Amygdala (tissue), 56 donors: Measurements from ENCODE around the gene TSPAN19.
A peak's percentile ranks its signal among the peaks of the same experiment; 100 is the strongest.
"Not testable (repeated sequence)": the region's sequence is repeated elsewhere in the genome, so short reads cannot be mapped to it uniquely, and the experiment has no call there.

Source experiments
- DNase-seq, 56 donors: peaks; one replicate each; lab custom pipeline; 2025; lab: John Stamatoyannopoulos, UW

Gene TSPAN19

GRCh38 chr12:85036234-85036707 is at the start of gene TSPAN19, which contains the start of gene LRRIQ1:
Gene TSPAN19, minus strand, starts transcription at chr12:85036277. Its CDS starts 6,331 bp downstream, at chr12:85029946.
Gene LRRIQ1, plus strand, starts transcription at chr12:85036351. Its CDS starts 1,826 bp downstream, at chr12:85038177.
- DNase-seq = peak in 55 of 56 donors; percentile 4 to 85 (median 50)

- no peak for DNase-seq
Measured at GRCh38 chr12:85085066-85085465, 49.0 kb upstream of the TSPAN19 start.

GRCh38 chr12:85076688-85077430 is 40.8 kb upstream of the TSPAN19 start:
- DNase-seq = peak in 1 of 56 donors; percentile 2

- no peak for DNase-seq
Measured at GRCh38 chr12:85072826-85073225, 36.7 kb upstream of the TSPAN19 start.

- DNase-seq = no peak
Measured at GRCh38 chr12:85065837-85066482, 29.9 kb upstream of the TSPAN19 start.

- DNase-seq = no peak
Measured at GRCh38 chr12:85060916-85061315, 24.8 kb upstream of the TSPAN19 start.

- DNase-seq = no peak
Measured at GRCh38 chr12:85059594-85059993, 23.5 kb upstream of the TSPAN19 start.

- DNase-seq = no peak
Measured at GRCh38 chr12:85058339-85058738, 22.3 kb upstream of the TSPAN19 start.

- DNase-seq = peak in 4 of 56 donors; percentile 3 to 30 (median 19)
Measured at GRCh38 chr12:85057370-85057963, 21.4 kb upstream of the TSPAN19 start.

- DNase-seq = no peak
Measured at GRCh38 chr12:85043829-85044228, 7.8 kb upstream of the TSPAN19 start.

- no peak for DNase-seq
Measured at GRCh38 chr12:85041395-85041794, 5.3 kb upstream of the TSPAN19 start.

GRCh38 chr12:85036733-85037132 is 656 bp upstream of the TSPAN19 start:
- no peak for DNase-seq

GRCh38 chr12:85029456-85029855 is 6.6 kb downstream of the TSPAN19 start:
- DNase-seq = peak in 1 of 56 donors; percentile 54

- no peak for DNase-seq
Measured at GRCh38 chr12:85018098-85018497, 18.0 kb downstream of the TSPAN19 start.

- no peak for DNase-seq
Measured at GRCh38 chr12:85017618-85018017, 18.5 kb downstream of the TSPAN19 start.

- no peak for DNase-seq
Measured at GRCh38 chr12:85017133-85017532, 18.9 kb downstream of the TSPAN19 start.

GRCh38 chr12:85016413-85016812 is 19.7 kb downstream of the TSPAN19 start:
- DNase-seq = peak in 12 of 56 donors; percentile 1 to 66 (median 8)

- DNase-seq = no peak
Measured at GRCh38 chr12:85007836-85008235, 28.2 kb downstream of the TSPAN19 start.

GRCh38 chr12:85006206-85006605 is 29.9 kb downstream of the TSPAN19 start:
- DNase-seq = no peak

- no peak for DNase-seq
Measured at GRCh38 chr12:85005615-85006014, 30.5 kb downstream of the TSPAN19 start.

GRCh38 chr12:85005047-85005446 is 31.0 kb downstream of the TSPAN19 start:
- DNase-seq = not testable (repeated sequence)
